GM21381 (cell line): ENCODE measurements around the gene CCL4L2.
"Not testable (repeated sequence)": the region's sequence is repeated elsewhere in the genome, so short reads cannot be mapped to it uniquely, and the experiment has no call there.

Experiments
- ATAC-seq: cut with Tn5 transposase; IDR thresholded peaks from one replicate; pipeline ENCODE4 v1.9.1; 2021; ENCODE audit warnings: mild to moderate bottlenecking, moderate library complexity; ENCODE audit not compliant: unreplicated experiment

The CCL4L2 gene

DNA sequence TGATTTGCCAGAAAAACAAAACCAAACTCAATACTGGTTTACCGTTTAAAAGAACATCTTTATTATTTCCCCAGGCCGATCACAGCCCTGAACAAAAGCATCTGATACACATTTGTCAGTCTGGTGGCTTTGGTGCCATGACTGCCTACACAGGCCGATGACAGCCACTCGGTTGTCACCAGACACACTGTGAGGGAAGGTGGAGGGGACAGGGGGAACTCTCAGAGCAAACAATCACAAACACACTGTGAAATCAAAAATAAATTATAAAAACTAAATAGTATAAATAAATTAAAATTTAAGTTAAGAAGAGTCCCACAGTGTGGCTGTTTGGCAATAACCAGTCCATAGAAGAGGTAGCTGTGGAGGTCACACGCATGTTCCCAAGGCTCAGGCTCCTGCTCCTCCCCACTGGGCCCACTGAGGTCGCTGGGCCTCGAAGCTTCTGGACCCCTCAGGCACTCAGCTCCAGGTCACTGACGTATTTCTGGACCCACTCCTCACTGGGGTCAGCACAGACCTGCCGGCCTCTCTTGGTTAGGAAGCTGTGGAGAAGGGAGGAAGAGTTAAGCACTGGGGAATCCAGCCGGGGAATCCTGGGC is 15.9 kb upstream of the CCL4L2 start:
- ATAC-seq = not testable (repeated sequence)

GRCh38 chr17:36195434-36196130 is 15.3 kb upstream of the CCL4L2 start:
- ATAC-seq = no peak

GRCh38 chr17:36196131-36196486 is 14.8 kb upstream of the CCL4L2 start:
- no peak for ATAC-seq

DNA sequence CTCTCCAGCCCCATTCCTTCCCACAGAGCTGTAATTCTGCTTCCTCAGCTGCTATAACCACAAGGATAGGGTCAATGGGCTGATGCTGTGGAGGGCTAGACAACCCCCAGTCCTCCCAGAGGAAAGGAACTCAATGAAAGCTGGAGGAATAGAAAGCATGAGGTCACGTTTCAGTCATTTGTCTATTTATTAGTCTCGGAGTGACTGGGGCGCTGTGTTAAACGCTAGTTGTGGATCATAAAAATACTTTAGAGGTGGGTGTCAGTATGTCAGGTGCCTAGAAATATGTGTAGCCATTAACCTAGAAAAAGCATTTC is 13.5 kb upstream of the CCL4L2 start:
- peak; percentile 23 for ATAC-seq

DNA sequence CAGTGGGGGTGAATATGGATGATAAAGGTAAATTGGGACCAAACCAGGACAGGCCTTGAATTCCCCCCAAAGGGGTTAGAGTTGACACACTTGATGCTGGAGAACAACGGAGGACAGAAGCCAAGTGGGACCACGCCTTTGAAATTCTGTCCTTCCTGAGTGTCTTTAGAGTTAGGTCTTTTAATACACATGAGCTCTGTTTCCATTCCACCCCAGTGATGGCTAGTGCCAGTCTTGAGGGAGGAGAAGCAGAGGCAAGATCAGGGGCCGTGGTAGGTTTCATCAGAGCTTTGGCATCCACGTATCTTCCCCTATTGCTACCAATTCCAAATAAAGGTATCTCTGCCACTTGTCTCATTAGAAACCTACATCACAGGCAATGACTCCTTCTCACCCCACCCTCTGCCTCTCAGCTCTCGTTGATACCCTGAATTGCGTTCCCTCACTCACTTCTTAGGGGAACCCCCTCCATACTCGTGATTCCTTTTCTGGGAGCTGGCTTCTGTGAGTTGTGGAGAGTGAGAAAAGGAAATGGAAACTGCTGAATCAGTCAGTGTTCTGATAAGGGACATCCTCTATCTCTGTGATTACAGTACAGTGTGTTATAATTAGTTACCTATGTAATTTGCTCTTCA is 11.9 kb upstream of the CCL4L2 start:
- ATAC-seq = no peak

GRCh38 chr17:36201102-36201501 is 9.8 kb upstream of the CCL4L2 start:
- ATAC-seq = not testable (repeated sequence)

DNA sequence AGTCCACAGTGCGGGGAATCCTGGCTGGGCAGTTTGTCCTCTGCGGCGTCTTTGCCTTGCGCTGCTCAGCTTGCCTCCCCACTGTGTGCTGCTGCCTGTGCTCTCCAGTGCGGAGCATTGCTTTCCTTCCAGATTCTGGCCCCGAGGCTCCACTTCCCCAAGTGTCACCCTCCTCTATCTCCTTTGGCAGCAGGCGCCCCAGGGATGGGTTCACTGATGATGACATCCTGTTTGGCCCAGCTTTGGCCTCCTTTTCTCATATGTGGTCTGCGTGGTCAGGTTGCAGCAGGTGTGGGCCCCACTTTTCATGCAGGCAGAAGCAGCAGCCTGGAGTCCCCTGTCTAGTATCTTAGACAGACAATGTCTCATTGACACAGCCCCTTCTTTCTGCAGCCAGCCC is 9.4 kb upstream of the CCL4L2 start:
- not testable (repeated sequence) for ATAC-seq

DNA sequence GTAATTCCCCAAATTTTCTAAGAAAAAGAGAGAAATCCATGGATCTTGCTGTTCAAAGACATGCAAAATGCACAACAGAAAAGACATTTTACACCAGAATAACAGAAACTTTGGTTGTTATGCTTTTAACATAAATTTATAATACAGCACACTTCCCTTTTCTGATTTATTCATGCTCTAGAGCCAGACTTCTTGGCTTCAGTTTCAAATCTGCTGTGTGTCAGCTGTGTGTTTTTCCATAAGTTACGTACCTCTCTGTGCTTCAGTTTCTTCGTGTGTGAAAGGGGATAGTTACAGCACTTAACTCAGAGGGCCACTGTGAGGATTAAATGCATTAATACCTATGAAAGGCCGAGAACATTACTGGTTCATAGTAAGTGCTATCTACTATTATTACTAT is 7.5 kb upstream of the CCL4L2 start:
- ATAC-seq = no peak

- no peak for ATAC-seq
These were observed 6.0 kb upstream of the CCL4L2 start for GRCh38 chr17:36204724-36205500.

GRCh38 chr17:36205637-36206485 is 5.0 kb upstream of the CCL4L2 start:
- no peak for ATAC-seq

GRCh38 chr17:36206486-36206821 is 4.4 kb upstream of the CCL4L2 start:
- ATAC-seq = not testable (repeated sequence)

DNA sequence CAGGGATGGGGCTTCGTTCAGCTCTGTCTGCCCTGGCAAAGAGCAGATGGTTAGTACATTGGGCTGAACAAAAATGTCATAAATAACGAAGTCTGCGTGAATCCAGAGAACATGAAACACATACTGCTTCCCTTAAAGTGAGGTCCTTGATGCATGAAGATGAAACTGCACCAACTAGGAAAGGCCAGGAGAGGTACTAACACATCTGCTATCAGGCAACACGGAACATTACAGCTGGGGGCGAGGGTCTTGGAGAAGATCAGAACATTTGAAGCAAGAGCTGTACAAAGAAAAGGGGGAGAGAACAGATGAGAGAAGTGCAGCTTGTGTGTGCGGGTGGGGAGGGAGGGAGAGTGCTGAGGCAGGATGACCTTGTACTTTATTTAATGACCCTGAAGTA is 3.5 kb upstream of the CCL4L2 start:
- ATAC-seq = not testable (repeated sequence)

GRCh38 chr17:36209575-36209974 is 1.3 kb upstream of the CCL4L2 start:
- no peak for ATAC-seq

DNA sequence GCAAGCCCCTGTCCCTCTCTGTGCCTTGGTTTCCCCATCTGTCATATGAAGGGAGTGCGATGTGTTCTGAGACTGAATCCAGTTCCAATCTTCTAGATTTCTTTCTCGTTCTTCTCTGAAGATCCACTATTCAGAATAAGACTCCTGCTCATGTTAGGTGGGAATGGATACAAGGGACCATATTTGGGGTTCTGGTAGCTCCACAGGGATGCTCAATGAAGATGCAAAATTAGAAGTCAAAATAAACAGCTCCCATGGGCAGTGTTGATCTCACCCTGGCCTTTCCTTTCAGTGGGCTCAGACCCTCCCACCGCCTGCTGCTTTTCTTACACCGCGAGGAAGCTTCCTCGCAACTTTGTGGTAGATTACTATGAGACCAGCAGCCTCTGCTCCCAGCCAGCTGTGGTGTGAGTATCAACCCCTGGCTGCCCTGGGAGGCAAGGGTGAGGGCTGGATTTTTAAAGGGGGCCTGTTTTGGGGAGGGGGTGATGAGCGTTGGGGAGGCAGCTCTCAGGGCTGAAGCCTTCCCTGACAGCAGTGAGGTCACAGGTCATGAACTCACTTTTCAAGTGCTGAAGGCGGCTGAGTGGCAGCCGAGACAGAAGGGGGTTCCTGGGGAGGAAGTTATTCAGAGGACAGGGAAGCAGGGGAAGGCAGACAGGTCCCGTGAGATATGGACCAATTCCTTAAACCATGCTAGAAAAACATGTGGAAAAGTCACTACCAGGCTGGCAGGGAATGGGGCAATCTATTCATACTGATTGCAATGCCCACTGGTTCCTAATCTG is 815 bp downstream of the CCL4L2 start:
- not testable (repeated sequence) for ATAC-seq

DNA sequence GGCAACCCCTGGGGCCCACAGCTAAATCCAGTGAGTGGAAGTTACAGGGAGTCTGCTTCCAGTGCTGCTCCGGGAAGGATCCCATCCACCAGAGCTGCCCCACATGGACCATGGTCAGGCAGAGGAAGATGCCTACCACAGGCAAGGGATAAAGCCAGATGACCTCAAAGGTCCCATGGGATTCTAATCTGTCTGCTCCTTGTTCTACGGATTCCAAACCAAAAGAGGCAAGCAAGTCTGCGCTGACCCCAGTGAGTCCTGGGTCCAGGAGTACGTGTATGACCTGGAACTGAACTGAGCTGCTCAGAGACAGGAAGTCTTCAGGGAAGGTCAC is 1.4 kb downstream of the CCL4L2 start:
- no peak for ATAC-seq

DNA sequence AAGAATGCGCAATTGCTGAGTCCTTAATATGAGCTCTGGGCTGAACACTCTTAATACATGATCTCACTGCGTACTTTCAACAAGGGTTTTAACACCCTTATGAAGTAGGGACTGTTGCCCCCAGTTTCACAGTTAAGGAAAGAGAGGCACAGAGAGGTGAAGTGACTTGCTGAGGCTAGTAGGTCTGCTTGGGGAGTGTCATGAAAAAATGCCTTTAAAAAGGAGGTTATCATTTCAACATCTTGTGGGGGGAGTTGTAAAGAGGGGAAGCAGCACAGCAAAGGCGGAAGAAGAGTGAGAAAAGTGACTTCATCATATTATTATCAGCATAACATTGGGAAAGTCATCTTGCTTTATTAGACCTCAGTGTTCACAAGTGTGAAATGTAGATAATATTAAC is 2.1 kb downstream of the CCL4L2 start:
- ATAC-seq = no peak

DNA sequence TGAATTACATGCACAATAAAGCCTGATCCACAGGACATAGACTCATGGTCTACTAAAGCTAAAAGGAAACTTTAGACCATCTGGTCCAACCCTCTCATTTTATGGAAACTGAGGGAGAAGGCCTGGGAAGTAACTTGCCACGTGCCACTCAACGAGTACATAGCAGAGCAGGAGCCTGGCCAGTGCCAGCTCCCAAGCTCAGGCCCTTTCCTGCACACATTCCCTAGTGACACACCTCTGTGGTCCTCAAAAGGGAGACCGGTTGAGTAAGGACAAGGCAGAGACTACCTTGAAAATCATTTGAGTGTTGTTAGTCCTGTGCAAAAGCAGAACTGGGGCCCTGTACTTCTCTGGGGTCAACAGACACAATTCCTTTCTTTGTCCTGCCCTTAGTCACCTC is 2.8 kb downstream of the CCL4L2 start:
- ATAC-seq = no peak

DNA sequence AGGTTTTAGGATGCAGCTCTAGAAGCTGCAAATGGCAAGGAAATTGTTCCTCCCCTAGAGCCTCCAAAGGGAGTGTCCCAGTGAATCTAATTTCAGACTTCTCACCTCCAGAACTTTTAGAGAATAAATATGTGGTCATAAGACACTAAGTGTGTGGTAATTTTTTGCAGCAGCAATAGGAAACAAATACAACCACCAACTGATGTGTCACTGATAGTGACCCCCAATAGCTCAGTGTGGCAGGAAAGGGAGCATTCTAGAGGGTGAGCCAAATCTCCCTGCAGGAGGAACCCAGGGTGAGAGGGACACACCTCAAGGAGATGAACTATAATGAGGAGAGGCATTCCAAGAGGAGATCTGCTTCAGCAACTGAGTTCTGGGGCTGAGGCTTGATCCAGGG is 4.1 kb downstream of the CCL4L2 start:
- no peak for ATAC-seq

- not testable (repeated sequence) for ATAC-seq
These were observed 4.8 kb downstream of the CCL4L2 start for GRCh38 chr17:36215406-36216308.
